TTC549 (cell line): ENCODE results near the gene LHX1.

ENCODE experiments used
- FAIRE-seq: peaks from 2 replicates; lab custom pipeline; 2012; peaks lifted over from hg19 to GRCh38; lab: Jason Lieb, UNC

Gene LHX1

DNA sequence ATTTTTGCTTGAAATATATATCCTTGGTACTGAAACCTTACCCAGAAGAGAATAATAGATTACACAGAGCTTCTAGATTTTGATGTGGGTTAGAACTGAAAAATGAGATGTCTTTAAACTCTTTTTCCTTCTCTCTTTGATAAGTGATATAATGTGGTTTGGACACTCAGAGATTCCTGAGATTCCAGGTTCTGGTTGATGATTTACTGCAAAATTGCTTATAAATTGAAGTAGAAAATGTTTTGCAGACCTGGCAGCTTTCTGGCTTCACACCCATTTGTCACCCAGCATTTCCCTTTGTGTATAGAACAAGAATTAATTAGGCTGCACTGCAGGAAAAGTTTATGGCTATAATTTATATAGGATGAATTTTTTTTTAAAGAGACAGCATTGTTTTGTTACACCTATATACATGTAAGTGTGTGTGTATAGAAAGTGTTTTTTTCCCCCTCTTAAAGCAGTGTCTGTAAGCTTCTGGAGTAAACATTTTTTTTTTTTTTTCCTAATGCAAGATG is 35.0 kb downstream of the LHX1 start:
- no peak for FAIRE-seq

DNA sequence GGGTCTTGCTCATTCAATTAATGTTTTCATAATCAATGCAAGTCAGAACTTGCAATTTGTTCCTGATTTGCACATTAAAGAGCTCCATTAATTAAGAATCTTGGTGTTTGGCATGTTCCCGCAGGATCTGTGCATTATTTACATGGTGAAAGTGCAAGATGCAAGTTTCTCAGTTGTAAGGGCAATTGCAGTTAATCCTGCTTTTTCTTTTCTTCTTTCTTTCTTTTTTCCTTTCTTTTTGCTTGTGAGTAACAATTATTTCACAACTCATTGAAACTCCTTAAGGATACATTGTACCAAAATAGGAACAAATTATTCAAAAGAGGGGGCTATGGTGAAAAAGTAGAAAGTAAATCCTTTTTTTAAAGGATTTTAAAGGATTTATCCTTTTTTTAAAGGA is 35.6 kb downstream of the LHX1 start:
- no peak for FAIRE-seq

GRCh38 chr17:36975922-36976515 is 38.7 kb downstream of the LHX1 start:
- no peak for FAIRE-seq

- no peak for FAIRE-seq
These were observed 39.8 kb downstream of the LHX1 start for GRCh38 chr17:36977066-36977465.

GRCh38 chr17:36977568-36977967 is 40.3 kb downstream of the LHX1 start:
- FAIRE-seq = no peak

- no peak for FAIRE-seq
These were observed 41.7 kb downstream of the LHX1 start for GRCh38 chr17:36978810-36979564.

DNA sequence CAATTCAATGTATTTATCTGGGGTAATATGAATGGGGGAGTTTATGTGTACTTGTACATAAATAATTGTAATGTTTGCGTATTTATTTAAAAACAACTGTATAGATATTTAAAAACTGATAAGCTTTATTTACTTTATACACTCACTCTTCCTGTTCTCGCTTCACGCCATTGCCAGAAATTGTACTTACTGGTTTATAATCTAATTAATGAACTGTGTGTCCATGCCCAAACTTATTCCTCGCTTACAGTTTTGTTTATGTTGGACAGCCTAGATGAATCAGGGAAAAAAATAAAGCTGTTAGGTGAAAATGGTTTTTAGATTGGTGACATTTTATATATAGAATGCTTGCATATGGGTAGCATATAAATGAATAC is 42.3 kb downstream of the LHX1 start:
- no peak for FAIRE-seq

DNA sequence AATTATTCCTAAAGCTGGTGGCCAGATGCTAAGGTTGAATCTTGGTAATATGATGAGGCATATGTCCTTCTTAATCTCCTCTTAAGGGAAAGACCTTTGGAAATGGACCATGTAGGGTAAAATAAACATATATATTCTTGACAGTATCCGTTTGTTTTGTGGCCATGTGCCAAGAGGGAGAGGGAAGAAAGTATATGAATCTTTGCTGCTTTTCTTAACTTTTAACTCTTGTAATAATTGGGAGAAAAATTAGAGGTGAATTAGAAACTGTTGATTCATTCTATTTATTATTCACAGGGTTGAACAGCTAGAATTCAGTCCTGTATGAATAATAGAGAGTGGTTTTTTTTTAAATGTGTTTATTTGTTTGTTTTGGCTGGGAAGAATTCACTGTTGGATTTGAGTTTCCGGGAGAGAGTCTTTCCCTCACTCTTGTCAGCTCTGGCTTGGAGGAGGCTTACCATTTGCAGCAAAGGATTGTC is 43.0 kb downstream of the LHX1 start:
- FAIRE-seq = no peak

DNA sequence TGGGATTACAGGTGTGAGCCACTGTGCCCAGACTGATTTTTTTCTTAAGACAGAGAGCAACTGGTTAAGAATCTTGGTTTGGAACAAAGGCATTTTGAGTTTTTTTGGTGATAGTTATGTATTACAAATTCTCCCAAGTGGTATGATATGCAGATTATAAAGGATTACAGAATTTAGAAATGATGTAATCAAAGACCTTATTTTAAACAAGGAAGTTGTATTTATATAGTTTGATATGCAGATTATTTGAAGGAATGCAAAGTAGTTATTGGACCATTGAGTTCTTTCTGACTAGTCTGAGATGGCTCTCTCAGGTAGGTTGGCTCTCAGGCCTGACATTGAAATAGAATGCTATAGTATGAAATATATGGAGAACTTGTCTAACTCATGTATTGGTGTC is 46.3 kb downstream of the LHX1 start:
- no peak for FAIRE-seq

- FAIRE-seq = no peak
These were observed 51.9 kb downstream of the LHX1 start for GRCh38 chr17:36989173-36989572.

DNA sequence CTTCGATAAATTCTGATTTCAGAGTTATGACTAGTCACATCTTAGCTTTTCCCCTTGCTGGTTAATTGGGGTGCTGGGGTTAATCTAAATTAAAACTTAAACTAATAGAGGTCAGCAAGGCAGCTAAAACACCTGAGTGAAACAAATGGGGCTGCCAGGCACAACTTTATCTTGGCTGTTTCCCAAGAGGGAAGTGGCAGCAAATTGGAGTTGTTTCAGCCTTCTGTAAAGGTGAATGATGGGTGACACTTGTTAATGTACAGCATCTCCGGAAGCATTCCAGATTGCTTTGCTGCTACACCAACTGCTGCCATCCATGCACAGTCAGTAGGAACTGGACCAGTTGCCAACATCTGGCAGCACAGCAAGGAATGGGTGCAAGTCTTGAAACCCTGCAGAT is 55.4 kb downstream of the LHX1 start:
- FAIRE-seq = no peak

DNA sequence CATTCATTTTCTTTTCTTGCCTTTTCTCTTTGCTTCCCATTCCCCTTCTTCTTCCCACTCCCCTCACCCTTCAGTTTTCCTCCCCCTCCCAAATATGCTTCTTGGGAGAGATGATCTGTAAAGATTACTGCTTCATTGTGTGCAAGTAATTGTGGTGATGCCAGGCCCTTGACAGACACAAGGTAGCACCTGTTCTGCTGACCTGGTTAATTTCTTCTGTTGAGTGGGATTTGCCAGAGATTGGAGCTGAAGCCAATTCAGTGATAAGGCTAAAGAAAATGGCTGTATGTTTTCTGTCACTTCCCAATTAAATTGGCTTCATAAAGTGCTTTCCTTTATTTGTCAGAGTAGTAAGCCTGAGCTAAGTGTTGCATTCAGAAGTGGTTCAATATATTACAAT is 56.0 kb downstream of the LHX1 start:
- no peak for FAIRE-seq
